ENCODE data around the gene SLC46A3. TPM values are rescaled to one million over a fixed set of nuclear protein-coding genes. Genes with fewer than 3 reads are reported as not detected.
A peak's percentile ranks its signal among the peaks of the same experiment; 100 is the strongest.

Gene SLC46A3
- total RNA-seq (10 to 100 TPM; 14.1 to 18.2 (median 15.1) TPM), polyA plus RNA-seq (10 to 100 TPM in 1 of 3 donors, 1 to 10 TPM in 2; 6.7 to 25.6 (median 9.6) TPM)

- peak; percentile 99 for DNase-seq
- H3K36me3 ChIP-seq, result no peaks in the 10 kb centered on the region
- no peaks in the 10 kb centered on the region for H3K27me3 ChIP-seq
- peak within 1 kb of the TSS; percentile 67 to 75 (median 74) for H3K4me3 ChIP-seq
- 0% methylated on average over 78 of the region's 78 CpGs for WGBS, 2 donors
- H3K27ac ChIP-seq, result peak within 1 kb of the TSS; percentile 90 to 98 (median 93)
- TF ChIP-seq POLR2AphosphoS5 (IDR thresholded peaks at IDR 0.05), result peak; percentile 60 to 90 (median 85)
- TF ChIP-seq EP300 (IDR thresholded peaks at IDR 0.05), result no peak
- TF ChIP-seq POLR2A (IDR thresholded peaks at IDR 0.05), result peak; percentile 21 to 47
- no peak for TF ChIP-seq CTCF (IDR thresholded peaks at IDR 0.05)
- peaks cover 0 to 21% (median 16%) of the 10 kb centered on the region in 4 donors for H3K4me1 ChIP-seq
- intact Hi-C loops (cut with DNase I), result loop anchor here (2.0 to 5.0 kb wide), 4 partner anchors 60 to 1466 kb away; partner anchors contain the start of genes POMP and RPL21
- H3K9me3 ChIP-seq, result no peaks in the 10 kb centered on the region
These were observed at the start of gene SLC46A3 for GRCh38 chr13:28718543-28719226. Gene SLC46A3, minus strand, starts transcription at chr13:28718970. Its CDS starts 972 bp downstream, at chr13:28717998.

- WGBS, 2 donors, result 83 to 89% methylated on average over 4 of the region's 4 CpGs
- H3K27me3 ChIP-seq, result no peaks in the 10 kb centered on the region
- no peak overlapping the region for H3K4me3 ChIP-seq
- no peaks in the 10 kb centered on the region for H3K36me3 ChIP-seq
- TF ChIP-seq CTCF (IDR thresholded peaks at IDR 0.05), result no peak
- TF ChIP-seq EP300 (IDR thresholded peaks at IDR 0.05), result no peak
- TF ChIP-seq POLR2A (IDR thresholded peaks at IDR 0.05), result no peak
- no peak for TF ChIP-seq POLR2AphosphoS5 (IDR thresholded peaks at IDR 0.05)
- H3K4me1 ChIP-seq, result no peaks in the 10 kb centered on the region
- H3K27ac ChIP-seq, result no peak overlapping the region
- H3K9me3 ChIP-seq, result peaks cover 0 to 3% (median 2%) of the 10 kb centered on the region in 4 donors
- no peak for DNase-seq
- intact Hi-C loops (cut with DNase I), result no loop called here
These were observed 45.1 kb upstream of the SLC46A3 start for GRCh38 chr13:28763887-28764286.

GRCh38 chr13:28761586-28761985 lies 42.8 kb upstream of the SLC46A3 start:
- no peak overlapping the region for H3K4me3 ChIP-seq
- DNase-seq, result no peak
- no peaks in the 10 kb centered on the region for H3K27me3 ChIP-seq
- TF ChIP-seq POLR2A (IDR thresholded peaks at IDR 0.05) (no peak), CTCF (IDR thresholded peaks at IDR 0.05) (no peak), POLR2AphosphoS5 (IDR thresholded peaks at IDR 0.05) (no peak), EP300 (IDR thresholded peaks at IDR 0.05) (no peak)
- H3K4me1 ChIP-seq, result no peaks in the 10 kb centered on the region
- WGBS, 2 donors, result 77 to 83% methylated on average over 4 of the region's 4 CpGs
- H3K36me3 ChIP-seq, result no peaks in the 10 kb centered on the region
- H3K9me3 ChIP-seq, result peaks cover 1 to 10% (median 3%) of the 10 kb centered on the region in 4 donors
- intact Hi-C loops (cut with DNase I), result no loop called here
- no peak overlapping the region for H3K27ac ChIP-seq

- Histone ChIP-seq H3K27ac (peak overlapping the region in 3 of 4 donors; percentile 50 to 63 (median 59)), H3K4me3 (peak overlapping the region in 2 of 4 donors; percentile 34 to 36), H3K27me3 (no peaks in the 10 kb centered on the region), H3K36me3 (no peaks in the 10 kb centered on the region), H3K4me1 (peaks cover 0 to 19% (median 14%) of the 10 kb centered on the region in 4 donors), H3K9me3 (peaks cover 1 to 10% (median 3%) of the 10 kb centered on the region in 4 donors)
- WGBS, 2 donors, result 59 to 74% methylated on average over 5 of the region's 5 CpGs
- TF ChIP-seq CTCF (IDR thresholded peaks at IDR 0.05) (no peak), POLR2AphosphoS5 (IDR thresholded peaks at IDR 0.05) (no peak), POLR2A (IDR thresholded peaks at IDR 0.05) (no peak), EP300 (IDR thresholded peaks at IDR 0.05) (no peak)
- intact Hi-C loops (cut with DNase I), result no loop called here
- no peak for DNase-seq
These were observed 36.7 kb upstream of the SLC46A3 start for GRCh38 chr13:28755546-28755870.
